Right atrium auricular region (tissue), 2 donors: ENCODE results near the gene MYL7. TPM values are rescaled to one million over a fixed set of nuclear protein-coding genes. Genes with fewer than 3 reads are reported as not detected.

Experiments used
- DNase-seq: peaks from one replicate; pipeline ENCODE4 v3.0.0-alpha.2; 2019; ENCODE audit warnings: low spot score
- H3K27ac ChIP-seq, 2 donors: fragments of 200-600 bp; sonication (generic); 1 replicate in 1 of 2; 2 replicates in 1 of 2; pipeline ENCODE4 v1.5.1; 2016 to 2019
- H3K27me3 ChIP-seq, 2 donors: fragments of 200-600 bp; sonication (generic); one replicate each; pipeline versions ENCODE4 v1.5.1 to v1.6.0; 2017 to 2019
- H3K36me3 ChIP-seq: fragments of 200-600 bp; sonication (generic); one replicate; pipeline ENCODE4 v1.5.1; 2016
- H3K4me1 ChIP-seq, 2 donors: fragments of 200-600 bp; sonication (generic); one replicate each; pipeline versions ENCODE4 v1.5.1 to v1.6.0; 2017 to 2019
- H3K4me3 ChIP-seq, 2 donors: fragments of 200-600 bp; sonication (generic); 1 replicate in 1 of 2; 2 replicates in 1 of 2; pipeline ENCODE4 v1.5.1; 2017 to 2019; ENCODE audit warnings: mild to moderate bottlenecking in 1 of 2, moderate library complexity in 1 of 2
- H3K9me3 ChIP-seq, 2 donors: fragments of 200-600 bp; sonication (generic); one replicate each; pipeline ENCODE4 v1.5.1; 2019
- CTCF ChIP-seq, 2 donors: fragments of 200-600 bp; sonication (generic); IDR thresholded peaks; one replicate each; pipeline ENCODE4 v1.5.1; 2019; ENCODE audit warnings: antibody characterized with exemption in 2 of 2
- total RNA-seq, 2 donors: library from RNA; depleted of rRNA; stranded (reverse); fragments of >200 nt; gene quantifications; one replicate each; pipeline ENCODE4 v1.1.0, GENCODE V29; 2016

Gene MYL7
- total RNA-seq, 2 donors from 2014 or later = 17,339 to 49,235 TPM

GRCh38 chr7:44140341-44140740, 791 bp downstream of the MYL7 start:
- H3K4me3 ChIP-seq = peak overlapping the region; percentile 58 to 70
- TF ChIP-seq CTCF (IDR thresholded peaks at IDR 0.05) = no peak
- no peaks in the 10 kb centered on the region for H3K27me3 ChIP-seq
- H3K9me3 ChIP-seq = no peaks in the 10 kb centered on the region
- H3K36me3 ChIP-seq = peaks cover 19% of the 10 kb centered on the region
- peak overlapping the region; percentile 84 to 92 for H3K27ac ChIP-seq
- DNase-seq = no peak
- peaks cover 0 to 25% of the 10 kb centered on the region in 2 donors for H3K4me1 ChIP-seq

GRCh38 chr7:44139311-44140010, 1.7 kb downstream of the MYL7 start:
- DNase-seq = no peak
- no peak for TF ChIP-seq CTCF (IDR thresholded peaks at IDR 0.05)
- H3K4me3 ChIP-seq = peak overlapping the region; percentile 58 to 70

GRCh38 chr7:44138698-44139097, 2.4 kb downstream of the MYL7 start:
- TF ChIP-seq CTCF (IDR thresholded peaks at IDR 0.05) = no peak
- Histone ChIP-seq H3K4me3 (peak overlapping the region; percentile 58 to 70), H3K27me3 (no peaks in the 10 kb centered on the region), H3K4me1 (peaks cover 0 to 24% of the 10 kb centered on the region in 2 donors), H3K36me3 (peaks cover 19% of the 10 kb centered on the region), H3K9me3 (no peaks in the 10 kb centered on the region), H3K27ac (peak overlapping the region; percentile 84 to 92)
- DNase-seq = no peak

More at GRCh38 chr7:44139311-44140010, 1.7 kb downstream of the MYL7 start:
- H3K9me3 ChIP-seq = no peaks in the 10 kb centered on the region
- peaks cover 0 to 20% of the 10 kb centered on the region in 2 donors for H3K4me1 ChIP-seq
- H3K27me3 ChIP-seq = no peaks in the 10 kb centered on the region
- H3K27ac ChIP-seq = peak overlapping the region; percentile 84 to 92
- H3K36me3 ChIP-seq = peaks cover 19% of the 10 kb centered on the region

- Histone ChIP-seq H3K27me3 (no peaks in the 10 kb centered on the region), H3K9me3 (no peaks in the 10 kb centered on the region), H3K4me1 (peaks cover 0 to 29% of the 10 kb centered on the region in 2 donors), H3K27ac (peak overlapping the region; percentile 84 to 92), H3K36me3 (peaks cover 19% of the 10 kb centered on the region), H3K4me3 (no peak overlapping the region)
- DNase-seq = no peak
- no peak for TF ChIP-seq CTCF (IDR thresholded peaks at IDR 0.05)
Observed at GRCh38 chr7:44136731-44137130, 4.4 kb downstream of the MYL7 start.

GRCh38 chr7:44134943-44135628, 6.0 kb downstream of the MYL7 start:
- peaks cover 11% of the 10 kb centered on the region for H3K36me3 ChIP-seq
- no peaks in the 10 kb centered on the region for H3K27me3 ChIP-seq
- no peak for DNase-seq
- peak overlapping the region; percentile 84 to 92 for H3K27ac ChIP-seq
- TF ChIP-seq CTCF (IDR thresholded peaks at IDR 0.05) = no peak
- H3K4me1 ChIP-seq = peaks cover 0 to 41% of the 10 kb centered on the region in 2 donors
- no peak overlapping the region for H3K4me3 ChIP-seq
- H3K9me3 ChIP-seq = no peaks in the 10 kb centered on the region
